ENCODE data around the gene FLOT2.

FLOT2 gene

DNA sequence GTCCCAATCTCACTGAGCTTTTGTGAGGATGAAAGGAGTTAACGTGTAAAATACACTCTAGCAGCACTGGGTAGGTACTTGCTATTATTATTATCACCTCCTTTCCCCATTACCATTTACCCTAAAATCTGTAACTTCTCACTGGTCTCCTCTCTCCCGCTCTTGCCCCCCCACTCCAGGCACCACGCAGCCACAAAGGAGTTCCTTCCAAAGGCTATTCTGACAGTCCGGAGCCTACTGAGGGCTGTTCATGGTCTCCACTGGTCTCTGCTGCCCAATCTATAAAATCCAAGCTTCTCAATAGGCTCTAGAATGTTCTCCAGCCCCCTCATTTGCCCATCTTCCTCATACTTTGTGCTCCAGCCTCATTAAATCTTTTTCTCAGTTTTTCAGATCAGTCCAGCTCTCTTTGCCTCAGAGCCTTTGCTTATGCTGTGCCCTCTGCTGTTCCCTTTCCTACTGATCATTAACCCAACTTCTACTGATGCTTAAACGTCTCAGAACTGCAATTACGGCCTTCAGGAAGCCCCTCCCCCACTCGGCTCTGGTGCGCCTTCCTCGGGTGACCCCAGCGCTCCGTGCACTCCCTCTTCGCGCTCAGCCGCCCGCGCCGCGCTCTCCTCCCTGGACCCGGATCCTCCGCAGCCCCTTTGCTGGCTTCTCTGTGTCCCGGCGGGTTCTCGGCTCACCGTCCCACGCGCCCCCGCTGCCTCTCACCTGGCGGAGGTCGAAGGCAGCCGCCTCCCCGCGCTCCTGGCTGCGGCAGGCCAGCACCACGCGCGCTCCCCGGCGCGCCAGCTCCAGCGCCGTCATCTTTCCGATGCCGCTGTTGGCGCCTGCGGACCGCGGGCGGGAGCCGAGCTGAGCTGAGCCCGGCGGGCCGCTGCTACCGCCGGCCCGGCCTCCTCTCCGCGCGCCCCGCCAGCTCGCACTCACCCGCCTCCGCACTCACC, 4.6 kb upstream of the FLOT2 start:
- peak overlapping the region; percentile 57 for H3K4me3 ChIP-seq (ENCODE audit: low read depth, low read length)
- in situ Hi-C loops (cut with HindIII; ENCODE audit: low pct_ligation_motif_present, low sequenced_read_pairs), result no loop called here
- no peaks in the 10 kb centered on the region for H3K27me3 ChIP-seq (replicated peaks)
- no peak overlapping the region for H3K27ac ChIP-seq
- TF ChIP-seq, protein P1, sequence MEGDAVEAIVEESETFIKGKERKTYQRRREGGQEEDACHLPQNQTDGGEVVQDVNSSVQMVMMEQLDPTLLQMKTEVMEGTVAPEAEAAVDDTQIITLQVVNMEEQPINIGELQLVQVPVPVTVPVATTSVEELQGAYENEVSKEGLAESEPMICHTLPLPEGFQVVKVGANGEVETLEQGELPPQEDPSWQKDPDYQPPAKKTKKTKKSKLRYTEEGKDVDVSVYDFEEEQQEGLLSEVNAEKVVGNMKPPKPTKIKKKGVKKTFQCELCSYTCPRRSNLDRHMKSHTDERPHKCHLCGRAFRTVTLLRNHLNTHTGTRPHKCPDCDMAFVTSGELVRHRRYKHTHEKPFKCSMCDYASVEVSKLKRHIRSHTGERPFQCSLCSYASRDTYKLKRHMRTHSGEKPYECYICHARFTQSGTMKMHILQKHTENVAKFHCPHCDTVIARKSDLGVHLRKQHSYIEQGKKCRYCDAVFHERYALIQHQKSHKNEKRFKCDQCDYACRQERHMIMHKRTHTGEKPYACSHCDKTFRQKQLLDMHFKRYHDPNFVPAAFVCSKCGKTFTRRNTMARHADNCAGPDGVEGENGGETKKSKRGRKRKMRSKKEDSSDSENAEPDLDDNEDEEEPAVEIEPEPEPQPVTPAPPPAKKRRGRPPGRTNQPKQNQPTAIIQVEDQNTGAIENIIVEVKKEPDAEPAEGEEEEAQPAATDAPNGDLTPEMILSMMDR (IDR thresholded peaks at IDR 0.05; ENCODE audit: low read depth, low read length, missing control alignments), result no peak
- DNase-seq, result no peak
- H3K36me3 ChIP-seq (replicated peaks), result peaks cover 11% of the 10 kb centered on the region

DNA sequence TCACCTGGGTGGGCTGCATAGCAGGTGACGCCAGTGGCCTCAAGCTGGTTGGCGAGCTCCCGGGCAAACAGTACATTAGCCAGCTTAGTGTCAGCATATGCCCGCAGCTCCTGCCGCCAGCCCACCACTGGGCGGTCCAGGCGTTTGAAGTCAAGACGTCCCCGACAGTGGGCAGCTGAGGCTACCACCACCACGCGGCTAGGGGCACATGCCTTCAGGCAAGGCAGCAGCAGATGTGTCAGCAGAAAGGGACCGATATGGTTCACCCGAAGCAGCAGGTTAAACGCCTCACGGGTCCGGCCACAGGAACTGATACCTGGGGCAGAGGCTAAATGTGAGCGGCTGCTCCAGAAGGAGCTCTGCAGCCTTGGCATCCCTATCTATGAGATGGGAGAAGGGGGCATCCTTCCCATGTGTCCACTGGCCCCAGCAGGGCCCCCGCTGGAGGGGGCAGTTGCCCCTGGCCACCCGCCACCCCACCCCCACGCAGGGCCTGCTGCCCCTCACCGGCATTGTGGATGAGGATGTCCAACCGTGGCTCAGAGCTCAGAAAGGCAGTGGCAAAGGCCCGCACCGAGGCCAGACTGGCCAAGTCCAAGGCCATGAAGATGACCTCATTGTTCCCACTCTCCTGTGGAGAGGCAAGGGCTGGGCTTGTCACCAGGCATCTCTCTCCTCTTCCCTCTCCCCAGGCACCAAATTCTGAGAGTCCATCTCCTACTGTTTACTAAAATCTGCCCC, 3.6 kb upstream of the FLOT2 start:
- DNase-seq, result no peak
- no peak overlapping the region for H3K27ac ChIP-seq
- no peak overlapping the region for H3K4me3 ChIP-seq (ENCODE audit: low read depth, low read length)
- peaks cover 3% of the 10 kb centered on the region for H3K36me3 ChIP-seq (replicated peaks)
- in situ Hi-C loops (cut with HindIII; ENCODE audit: low pct_ligation_motif_present, low sequenced_read_pairs), result no loop called here
- no peaks in the 10 kb centered on the region for H3K27me3 ChIP-seq (replicated peaks)
- TF ChIP-seq, protein P1 (IDR thresholded peaks at IDR 0.05; ENCODE audit: low read depth, low read length, missing control alignments), result no peak

DNA sequence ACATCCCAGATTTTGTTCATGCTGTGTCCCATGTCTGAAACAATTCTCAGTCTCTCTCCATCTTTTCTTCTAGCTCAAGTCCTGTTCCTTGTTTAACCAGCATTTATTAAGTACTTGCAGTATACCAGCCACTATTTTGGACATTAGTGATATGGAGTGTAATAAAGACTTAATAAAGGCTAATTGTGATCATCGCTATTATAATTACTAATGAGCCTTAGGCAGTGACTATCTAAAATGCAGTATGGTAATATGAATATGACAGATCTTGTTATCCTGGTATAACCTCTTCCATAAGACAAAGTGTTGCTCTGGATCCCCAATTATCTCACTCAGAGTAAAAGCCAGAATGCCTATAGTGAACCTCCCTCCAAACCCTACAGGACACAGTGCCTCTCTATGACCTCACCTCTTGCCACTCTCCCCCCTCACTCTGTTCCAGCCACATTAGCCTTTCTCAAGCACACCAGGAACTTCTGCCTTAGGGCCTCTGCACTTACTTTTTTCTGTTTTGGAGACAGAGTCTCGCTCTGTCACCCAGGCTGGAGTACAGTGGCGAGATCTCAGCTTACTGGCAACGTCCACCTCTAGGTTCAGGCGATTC, 1.8 kb upstream of the FLOT2 start:
- DNase-seq, result no peak
- Histone ChIP-seq H3K27ac (no peak overlapping the region), H3K27me3 (replicated peaks) (no peaks in the 10 kb centered on the region), H3K36me3 (replicated peaks) (no peaks in the 10 kb centered on the region), H3K4me3 (ENCODE audit: low read depth, low read length) (no peak overlapping the region)
- in situ Hi-C loops (cut with HindIII; ENCODE audit: low pct_ligation_motif_present, low sequenced_read_pairs), result no loop called here
- TF ChIP-seq, protein P1 (IDR thresholded peaks at IDR 0.05; ENCODE audit: low read depth, low read length, missing control alignments), result no peak

DNA sequence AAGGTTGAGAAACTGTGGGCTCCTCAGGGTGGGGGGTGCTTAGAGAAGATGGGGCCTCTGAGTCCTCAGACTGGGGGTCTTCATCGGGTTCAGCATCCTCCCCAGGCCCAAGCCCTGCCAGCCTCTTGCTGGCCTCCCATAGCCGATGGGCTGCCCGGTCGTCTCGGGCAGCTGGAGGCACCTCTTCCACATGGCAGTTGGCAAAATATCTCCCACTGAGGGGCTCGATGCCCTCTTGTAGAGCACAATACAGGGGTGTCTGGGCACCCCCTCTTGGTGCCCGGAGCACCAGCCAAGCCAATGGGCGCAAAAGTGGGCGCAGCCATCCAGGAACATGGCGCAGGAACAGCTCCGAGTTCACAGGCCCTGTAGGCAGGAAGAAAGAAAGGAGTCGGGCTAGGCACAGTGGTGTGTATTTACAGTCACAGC, 1.0 kb upstream of the FLOT2 start:
- DNase-seq, result no peak
- Histone ChIP-seq H3K36me3 (replicated peaks) (no peaks in the 10 kb centered on the region), H3K27me3 (replicated peaks) (no peaks in the 10 kb centered on the region), H3K4me3 (ENCODE audit: low read depth, low read length) (no peak overlapping the region), H3K27ac (no peak overlapping the region)
- TF ChIP-seq, protein P1 (IDR thresholded peaks at IDR 0.05; ENCODE audit: low read depth, low read length, missing control alignments), result no peak
- in situ Hi-C loops (cut with HindIII; ENCODE audit: low pct_ligation_motif_present, low sequenced_read_pairs), result no loop called here

DNA sequence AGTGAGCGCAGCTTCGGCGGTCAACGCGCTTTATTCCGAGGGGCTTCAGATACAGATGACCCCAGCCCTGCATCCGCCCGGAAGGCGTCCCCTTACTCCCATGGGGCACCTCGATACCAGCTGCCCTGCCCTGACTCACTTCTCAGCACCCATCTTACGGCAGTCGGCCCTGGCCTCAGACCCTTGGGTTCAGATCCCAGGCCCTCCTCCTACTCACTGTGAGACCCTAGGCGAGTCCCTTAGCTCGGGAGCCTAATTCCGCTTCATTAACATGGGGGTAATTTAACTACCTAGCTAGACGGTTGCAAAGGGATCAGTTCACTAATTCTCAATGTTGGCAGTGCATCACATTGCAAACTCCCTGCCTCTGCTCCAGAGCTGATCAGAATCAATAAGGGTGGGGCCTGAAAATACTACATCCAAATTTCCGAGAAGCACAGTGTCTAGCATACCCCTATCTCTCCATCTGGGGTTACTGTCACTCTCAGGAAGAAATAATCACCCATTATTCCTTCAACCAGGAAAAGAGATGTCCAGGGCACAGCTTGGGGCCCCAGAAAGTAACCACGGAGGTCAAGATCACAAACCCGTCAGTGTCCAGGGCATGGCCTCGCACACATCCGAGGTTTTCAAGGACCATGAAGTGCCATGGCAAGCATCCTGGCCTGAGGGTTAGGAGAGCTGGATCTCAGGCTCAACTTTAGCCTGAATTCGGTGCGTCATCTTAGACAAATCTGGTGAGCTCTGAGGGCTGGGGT, 415 bp upstream of the FLOT2 start:
- no peaks in the 10 kb centered on the region for H3K27me3 ChIP-seq (replicated peaks)
- peak overlapping the region; percentile 80 for H3K4me3 ChIP-seq (ENCODE audit: low read depth, low read length)
- in situ Hi-C loops (cut with HindIII; ENCODE audit: low pct_ligation_motif_present, low sequenced_read_pairs), result no loop called here
- H3K27ac ChIP-seq, result no peak overlapping the region
- no peak for DNase-seq
- TF ChIP-seq, protein P1 (IDR thresholded peaks at IDR 0.05; ENCODE audit: low read depth, low read length, missing control alignments), result no peak
- no peaks in the 10 kb centered on the region for H3K36me3 ChIP-seq (replicated peaks)
